GM18519 (cell line): ENCODE data around the gene CNTFR.

Experiments used
- ATAC-seq: cut with Tn5 transposase; IDR thresholded peaks from one replicate; pipeline ENCODE4 v1.9.1; 2021; ENCODE audit warnings: mild to moderate bottlenecking, moderate library complexity; ENCODE audit not compliant: unreplicated experiment, low FRiP score

Gene CNTFR

GRCh38 chr9:34591248-34591916 is 1.9 kb upstream of the CNTFR start:
- ATAC-seq = no peak

GRCh38 chr9:34590381-34591247 is 1.1 kb upstream of the CNTFR start:
- no peak for ATAC-seq

- no peak for ATAC-seq
Observed at GRCh38 chr9:34588671-34589635, 571 bp downstream of the CNTFR start.

GRCh38 chr9:34587271-34587670 is 2.3 kb downstream of the CNTFR start:
- ATAC-seq = no peak

GRCh38 chr9:34585946-34586669 is 3.4 kb downstream of the CNTFR start:
- ATAC-seq = no peak

GRCh38 chr9:34584970-34585369 is 4.6 kb downstream of the CNTFR start:
- no peak for ATAC-seq

GRCh38 chr9:34582787-34583186 is 6.7 kb downstream of the CNTFR start:
- no peak for ATAC-seq

GRCh38 chr9:34581318-34581717 is 8.2 kb downstream of the CNTFR start:
- no peak for ATAC-seq

- ATAC-seq = no peak
Observed at GRCh38 chr9:34580358-34580757, 9.2 kb downstream of the CNTFR start.

- no peak for ATAC-seq
Observed at GRCh38 chr9:34579808-34580163, 9.7 kb downstream of the CNTFR start.

- ATAC-seq = no peak
Observed at GRCh38 chr9:34579104-34579807, 10.3 kb downstream of the CNTFR start.

GRCh38 chr9:34578241-34579103 is 11.1 kb downstream of the CNTFR start:
- ATAC-seq = no peak

- no peak for ATAC-seq
Observed at GRCh38 chr9:34577400-34578240, 11.9 kb downstream of the CNTFR start.

- ATAC-seq = no peak
Observed at GRCh38 chr9:34576597-34577399, 12.7 kb downstream of the CNTFR start.

- no peak for ATAC-seq
Observed at GRCh38 chr9:34575862-34576596, 13.5 kb downstream of the CNTFR start.

- ATAC-seq = no peak
Observed at GRCh38 chr9:34575241-34575640, 14.3 kb downstream of the CNTFR start.
